Measurements from ENCODE around the gene STPG2.

Gene STPG2

DNA sequence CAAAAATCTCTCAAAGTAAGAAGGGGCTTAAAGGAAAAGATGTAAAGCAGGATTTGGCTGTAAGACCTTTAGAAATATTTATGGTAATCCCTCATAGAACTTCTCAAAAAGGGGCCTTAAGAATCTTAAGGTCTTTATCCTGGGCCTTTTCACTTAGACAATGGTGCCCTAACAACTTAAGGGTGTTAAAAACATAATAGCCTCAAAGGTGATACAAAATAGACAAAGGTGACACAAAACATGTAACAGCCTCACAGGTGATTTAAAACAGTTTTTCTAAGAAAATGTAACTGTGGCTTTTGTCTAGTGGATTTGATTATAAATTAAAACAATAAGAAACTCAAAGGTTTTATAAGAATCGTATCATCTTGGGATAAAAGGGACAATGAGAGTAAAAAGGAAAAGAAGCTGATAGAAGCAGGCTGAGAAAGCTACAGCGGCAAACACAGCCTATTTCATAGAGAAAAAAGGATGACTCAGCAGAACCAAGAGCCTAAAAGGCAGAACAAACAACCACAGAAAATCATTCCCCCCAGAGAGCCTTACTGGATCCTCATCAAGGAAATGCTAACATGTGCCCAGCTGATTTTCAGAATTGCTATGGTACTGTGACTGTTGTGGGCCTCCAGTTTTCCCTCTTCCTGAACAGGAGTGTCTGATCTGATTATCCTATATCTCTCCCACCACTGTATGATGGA, 164.3 kb downstream of the STPG2 start:
- DNase-seq (ENCODE audit: low spot score) = no peak
- Histone ChIP-seq H3K27ac (ENCODE audit: poor library complexity, severe bottlenecking) (no peak overlapping the region), H3K36me3 (ENCODE audit: low read depth) (no peaks in the 10 kb centered on the region), H3K27me3 (ENCODE audit: insufficient read depth, poor library complexity, severe bottlenecking) (no peaks in the 10 kb centered on the region), H3K4me3 (ENCODE audit: severe bottlenecking) (no peak overlapping the region), H3K4me1 (ENCODE audit: insufficient read depth, poor library complexity, severe bottlenecking) (no peaks in the 10 kb centered on the region), H3K9me3 (ENCODE audit: severe bottlenecking) (no peaks in the 10 kb centered on the region)
- no peak for ATAC-seq (ENCODE audit: low read depth)
- TF ChIP-seq, protein P1, sequence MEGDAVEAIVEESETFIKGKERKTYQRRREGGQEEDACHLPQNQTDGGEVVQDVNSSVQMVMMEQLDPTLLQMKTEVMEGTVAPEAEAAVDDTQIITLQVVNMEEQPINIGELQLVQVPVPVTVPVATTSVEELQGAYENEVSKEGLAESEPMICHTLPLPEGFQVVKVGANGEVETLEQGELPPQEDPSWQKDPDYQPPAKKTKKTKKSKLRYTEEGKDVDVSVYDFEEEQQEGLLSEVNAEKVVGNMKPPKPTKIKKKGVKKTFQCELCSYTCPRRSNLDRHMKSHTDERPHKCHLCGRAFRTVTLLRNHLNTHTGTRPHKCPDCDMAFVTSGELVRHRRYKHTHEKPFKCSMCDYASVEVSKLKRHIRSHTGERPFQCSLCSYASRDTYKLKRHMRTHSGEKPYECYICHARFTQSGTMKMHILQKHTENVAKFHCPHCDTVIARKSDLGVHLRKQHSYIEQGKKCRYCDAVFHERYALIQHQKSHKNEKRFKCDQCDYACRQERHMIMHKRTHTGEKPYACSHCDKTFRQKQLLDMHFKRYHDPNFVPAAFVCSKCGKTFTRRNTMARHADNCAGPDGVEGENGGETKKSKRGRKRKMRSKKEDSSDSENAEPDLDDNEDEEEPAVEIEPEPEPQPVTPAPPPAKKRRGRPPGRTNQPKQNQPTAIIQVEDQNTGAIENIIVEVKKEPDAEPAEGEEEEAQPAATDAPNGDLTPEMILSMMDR (IDR thresholded peaks at IDR 0.05; ENCODE audit: poor library complexity, severe bottlenecking) = no peak

DNA sequence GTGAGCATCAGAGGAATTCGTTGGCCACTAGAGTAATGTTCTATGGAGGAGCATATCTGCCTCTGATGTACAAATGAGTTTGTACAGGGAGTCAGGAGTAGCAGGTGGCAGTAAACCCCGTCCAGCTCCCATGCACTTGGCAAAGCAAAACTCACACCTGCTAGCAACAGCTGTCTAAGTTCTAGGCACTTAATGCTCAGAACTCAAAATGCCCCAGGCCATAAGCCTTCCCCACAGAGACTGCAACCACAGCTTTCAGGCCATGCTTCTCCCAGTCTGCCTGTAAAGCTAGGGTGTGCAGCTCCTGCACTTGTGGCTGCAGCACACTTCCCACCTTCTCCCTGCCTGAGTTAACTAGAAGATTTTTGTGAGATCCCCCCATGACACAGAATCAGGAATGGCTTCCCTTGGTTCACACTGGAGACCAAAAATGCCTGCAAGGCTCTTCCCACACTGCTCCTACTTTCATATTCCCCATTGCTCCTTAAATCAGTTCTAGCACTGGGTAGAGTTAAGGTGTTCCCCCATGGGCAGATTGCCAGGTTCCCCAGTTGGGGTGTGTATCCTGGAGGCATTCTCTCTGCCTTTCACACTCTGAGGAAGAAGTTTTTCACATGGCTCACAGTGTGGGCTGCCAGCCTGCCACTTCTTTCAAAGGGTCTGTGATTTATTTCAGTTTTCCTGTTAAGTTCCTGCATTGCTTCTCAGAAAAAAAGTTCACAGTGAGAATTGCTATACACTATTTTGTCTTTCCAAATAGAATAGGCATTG, 189.9 kb downstream of the STPG2 start:
- DNase-seq (ENCODE audit: low spot score) (no peak), ATAC-seq (ENCODE audit: low read depth) (no peak)
- Histone ChIP-seq H3K27me3 (ENCODE audit: insufficient read depth, poor library complexity, severe bottlenecking) (no peaks in the 10 kb centered on the region), H3K4me1 (ENCODE audit: insufficient read depth, poor library complexity, severe bottlenecking) (no peaks in the 10 kb centered on the region), H3K9me3 (ENCODE audit: severe bottlenecking) (no peaks in the 10 kb centered on the region), H3K36me3 (ENCODE audit: low read depth) (no peaks in the 10 kb centered on the region), H3K4me3 (ENCODE audit: severe bottlenecking) (no peak overlapping the region), H3K27ac (ENCODE audit: poor library complexity, severe bottlenecking) (no peak overlapping the region)
- TF ChIP-seq, protein P1 (IDR thresholded peaks at IDR 0.05; ENCODE audit: poor library complexity, severe bottlenecking) = no peak

DNA sequence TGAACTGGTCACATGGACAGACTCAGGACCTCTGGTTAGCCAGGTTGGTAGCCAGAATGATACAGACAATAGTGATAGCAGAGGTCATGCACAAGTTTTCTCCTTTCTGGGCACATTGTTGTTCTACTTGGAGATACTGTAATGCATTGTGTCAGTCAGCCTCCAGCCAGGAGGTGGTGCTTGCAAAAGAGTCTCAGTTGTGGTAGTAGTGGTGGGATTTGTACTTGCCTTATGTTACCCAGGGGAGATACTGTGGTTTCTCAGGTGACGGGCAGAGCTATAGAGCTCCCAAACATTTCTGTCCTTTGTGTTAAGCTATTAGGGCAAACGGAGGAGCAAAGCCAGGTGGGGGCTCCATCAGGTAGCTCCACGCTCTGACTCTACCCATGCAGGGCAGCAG, 190.5 kb downstream of the STPG2 start:
- ATAC-seq (ENCODE audit: low read depth) = no peak
- no peaks in the 10 kb centered on the region for H3K27me3 ChIP-seq (ENCODE audit: insufficient read depth, poor library complexity, severe bottlenecking)
- no peaks in the 10 kb centered on the region for H3K4me1 ChIP-seq (ENCODE audit: insufficient read depth, poor library complexity, severe bottlenecking)
- TF ChIP-seq, protein P1 (IDR thresholded peaks at IDR 0.05; ENCODE audit: poor library complexity, severe bottlenecking) = no peak
- no peak overlapping the region for H3K27ac ChIP-seq (ENCODE audit: poor library complexity, severe bottlenecking)
- H3K4me3 ChIP-seq (ENCODE audit: severe bottlenecking) = no peak overlapping the region
- no peak for DNase-seq (ENCODE audit: low spot score)
- no peaks in the 10 kb centered on the region for H3K36me3 ChIP-seq (ENCODE audit: low read depth)
- H3K9me3 ChIP-seq (ENCODE audit: severe bottlenecking) = no peaks in the 10 kb centered on the region

DNA sequence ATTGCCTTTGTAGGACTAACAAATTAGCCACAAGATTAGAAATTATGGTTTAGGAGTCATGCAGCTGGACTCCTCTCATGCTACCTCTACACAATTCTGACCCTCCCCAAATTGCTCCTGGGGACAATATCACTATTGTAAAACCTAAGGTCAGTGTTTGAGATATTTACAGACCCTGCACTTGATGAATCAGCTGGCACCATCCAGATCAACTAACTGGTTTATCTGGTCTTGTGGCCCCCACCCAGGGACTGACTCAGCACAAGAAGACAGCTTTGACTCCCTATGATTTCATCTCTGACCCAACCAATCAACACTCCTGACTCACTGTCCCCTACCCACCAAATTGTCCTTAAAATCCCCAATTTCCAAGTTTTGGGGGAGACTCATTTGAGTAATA, 192.4 kb downstream of the STPG2 start:
- no peaks in the 10 kb centered on the region for H3K9me3 ChIP-seq (ENCODE audit: severe bottlenecking)
- no peaks in the 10 kb centered on the region for H3K27me3 ChIP-seq (ENCODE audit: insufficient read depth, poor library complexity, severe bottlenecking)
- no peaks in the 10 kb centered on the region for H3K36me3 ChIP-seq (ENCODE audit: low read depth)
- H3K27ac ChIP-seq (ENCODE audit: poor library complexity, severe bottlenecking) = no peak overlapping the region
- ATAC-seq (ENCODE audit: low read depth) (no peak), DNase-seq (ENCODE audit: low spot score) (no peak)
- no peaks in the 10 kb centered on the region for H3K4me1 ChIP-seq (ENCODE audit: insufficient read depth, poor library complexity, severe bottlenecking)
- no peak overlapping the region for H3K4me3 ChIP-seq (ENCODE audit: severe bottlenecking)
- TF ChIP-seq, protein P1 (IDR thresholded peaks at IDR 0.05; ENCODE audit: poor library complexity, severe bottlenecking) = no peak

DNA sequence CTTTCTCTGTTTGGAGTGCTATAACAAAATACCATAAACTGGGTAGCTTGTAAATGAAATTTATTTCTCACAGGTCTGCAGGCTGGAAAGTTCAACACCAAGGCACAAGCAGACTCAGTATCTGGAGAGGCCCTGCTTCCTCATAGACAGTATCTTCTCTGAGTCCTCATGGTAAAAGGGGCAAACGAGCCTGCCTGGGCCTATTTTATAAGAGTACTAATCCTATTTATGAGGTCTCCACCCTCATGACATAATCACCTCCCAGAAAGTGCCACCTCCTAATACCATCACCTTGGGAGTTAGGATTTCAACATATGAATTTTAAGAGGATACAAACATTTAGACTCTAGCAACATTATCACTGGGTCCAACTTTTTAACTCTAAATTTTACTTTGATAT, 200.3 kb downstream of the STPG2 start:
- H3K4me1 ChIP-seq (ENCODE audit: insufficient read depth, poor library complexity, severe bottlenecking) = peaks cover 18% of the 10 kb centered on the region
- ATAC-seq (ENCODE audit: low read depth) = peak; percentile 53; the same call in 2 of the 3 replicates
- DNase-seq (ENCODE audit: low spot score) = no peak
- H3K36me3 ChIP-seq (ENCODE audit: low read depth) = no peaks in the 10 kb centered on the region
- peak overlapping the region; percentile 60 for H3K27ac ChIP-seq (ENCODE audit: poor library complexity, severe bottlenecking)
- H3K9me3 ChIP-seq (ENCODE audit: severe bottlenecking) = peaks cover 4% of the 10 kb centered on the region
- no peak overlapping the region for H3K4me3 ChIP-seq (ENCODE audit: severe bottlenecking)
- no peaks in the 10 kb centered on the region for H3K27me3 ChIP-seq (ENCODE audit: insufficient read depth, poor library complexity, severe bottlenecking)
- TF ChIP-seq, protein P1 (IDR thresholded peaks at IDR 0.05; ENCODE audit: poor library complexity, severe bottlenecking) = no peak

Data from RWPE2 (cell line).